Measurements from ENCODE around the gene PTPRG. TPM values are rescaled to one million over a fixed set of nuclear protein-coding genes. Genes with fewer than 3 reads are reported as not detected.
A peak's percentile ranks its signal among the peaks of the same experiment; 100 is the strongest.

The PTPRG gene
- total RNA-seq, 1 donor from 2014 or later, result 11.1 TPM

DNA sequence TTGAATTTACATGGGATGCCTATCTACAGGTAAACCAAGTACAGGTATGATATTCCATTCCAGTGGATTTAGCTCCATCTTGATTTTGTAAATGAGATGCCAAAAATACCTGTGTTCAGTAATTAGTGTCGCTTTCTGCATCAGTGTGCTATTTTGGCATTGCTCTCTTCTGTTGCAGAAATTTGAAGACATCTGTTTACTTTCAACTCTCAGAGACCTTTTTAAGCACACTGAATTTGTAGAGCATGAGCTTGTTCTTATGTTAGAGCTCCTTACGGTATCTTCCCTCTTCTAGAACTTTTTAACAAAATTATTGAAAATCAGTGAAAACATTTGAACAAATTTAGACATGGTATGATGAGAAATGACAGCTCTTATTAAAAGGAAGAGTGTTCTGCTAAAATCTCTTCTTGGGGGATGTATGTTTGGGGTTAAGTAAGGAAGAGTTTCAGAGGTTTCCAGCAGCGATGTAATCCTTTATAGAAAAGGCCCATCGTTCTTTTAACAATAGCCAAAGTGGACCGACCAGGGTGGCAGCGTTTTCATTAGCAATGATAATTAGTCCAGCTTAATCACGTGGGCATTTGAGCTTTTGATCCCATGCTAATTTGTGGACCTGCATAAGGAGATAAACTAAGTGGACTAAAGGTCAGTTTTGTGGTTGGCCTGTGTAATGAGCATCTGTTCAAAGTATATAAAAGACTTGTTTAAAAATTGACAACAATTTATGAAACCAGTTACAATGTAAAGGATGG lies 385.4 kb downstream of the PTPRG start:
- FAIRE-seq, result no peak
- TF ChIP-seq, protein P1, sequence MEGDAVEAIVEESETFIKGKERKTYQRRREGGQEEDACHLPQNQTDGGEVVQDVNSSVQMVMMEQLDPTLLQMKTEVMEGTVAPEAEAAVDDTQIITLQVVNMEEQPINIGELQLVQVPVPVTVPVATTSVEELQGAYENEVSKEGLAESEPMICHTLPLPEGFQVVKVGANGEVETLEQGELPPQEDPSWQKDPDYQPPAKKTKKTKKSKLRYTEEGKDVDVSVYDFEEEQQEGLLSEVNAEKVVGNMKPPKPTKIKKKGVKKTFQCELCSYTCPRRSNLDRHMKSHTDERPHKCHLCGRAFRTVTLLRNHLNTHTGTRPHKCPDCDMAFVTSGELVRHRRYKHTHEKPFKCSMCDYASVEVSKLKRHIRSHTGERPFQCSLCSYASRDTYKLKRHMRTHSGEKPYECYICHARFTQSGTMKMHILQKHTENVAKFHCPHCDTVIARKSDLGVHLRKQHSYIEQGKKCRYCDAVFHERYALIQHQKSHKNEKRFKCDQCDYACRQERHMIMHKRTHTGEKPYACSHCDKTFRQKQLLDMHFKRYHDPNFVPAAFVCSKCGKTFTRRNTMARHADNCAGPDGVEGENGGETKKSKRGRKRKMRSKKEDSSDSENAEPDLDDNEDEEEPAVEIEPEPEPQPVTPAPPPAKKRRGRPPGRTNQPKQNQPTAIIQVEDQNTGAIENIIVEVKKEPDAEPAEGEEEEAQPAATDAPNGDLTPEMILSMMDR (IDR thresholded peaks at IDR 0.05; ENCODE audit: insufficient read depth, low read length, severe bottlenecking), result no peak
- H3K36me3 ChIP-seq (ENCODE audit: control insufficient read depth, insufficient read depth, low read length), result no peaks in the 10 kb centered on the region

DNA sequence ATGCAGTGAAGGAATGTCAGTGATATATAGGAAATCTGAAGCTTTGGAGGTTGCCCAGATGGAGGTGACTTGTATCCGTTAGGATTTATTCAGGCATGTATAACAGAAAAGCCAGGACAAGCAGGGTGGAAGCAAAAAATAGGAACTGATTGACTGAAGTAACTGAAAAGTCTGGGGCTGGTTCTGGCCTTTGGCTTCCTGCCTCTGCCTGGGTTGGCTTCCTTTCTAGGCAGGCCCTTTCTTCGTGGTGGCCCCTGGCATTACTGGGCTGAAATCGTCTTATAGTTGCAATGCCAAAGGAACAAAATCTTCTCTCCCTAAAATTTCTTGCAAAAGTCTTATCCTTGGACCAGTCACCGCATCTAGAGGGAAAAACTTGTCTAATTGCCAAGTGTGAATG lies 386.1 kb downstream of the PTPRG start:
- DNase-seq (ENCODE audit: low read depth), result no peak
- TF ChIP-seq, protein P1 (IDR thresholded peaks at IDR 0.05; ENCODE audit: insufficient read depth, low read length, severe bottlenecking), result no peak
- Histone ChIP-seq H3K36me3 (ENCODE audit: control insufficient read depth, insufficient read depth, low read length) (no peaks in the 10 kb centered on the region), H3K4me3 (ENCODE audit: low read depth, low read length) (no peak overlapping the region), H3K27me3 (ENCODE audit: control insufficient read depth, insufficient read depth, low read length) (no peaks in the 10 kb centered on the region)
- FAIRE-seq, result no peak

More for the DNA sequence above, 385.4 kb downstream of the PTPRG start:
- Histone ChIP-seq H3K27me3 (ENCODE audit: control insufficient read depth, insufficient read depth, low read length) (no peaks in the 10 kb centered on the region), H3K4me3 (ENCODE audit: low read depth, low read length) (no peak overlapping the region)
- DNase-seq (ENCODE audit: low read depth), result no peak

DNA sequence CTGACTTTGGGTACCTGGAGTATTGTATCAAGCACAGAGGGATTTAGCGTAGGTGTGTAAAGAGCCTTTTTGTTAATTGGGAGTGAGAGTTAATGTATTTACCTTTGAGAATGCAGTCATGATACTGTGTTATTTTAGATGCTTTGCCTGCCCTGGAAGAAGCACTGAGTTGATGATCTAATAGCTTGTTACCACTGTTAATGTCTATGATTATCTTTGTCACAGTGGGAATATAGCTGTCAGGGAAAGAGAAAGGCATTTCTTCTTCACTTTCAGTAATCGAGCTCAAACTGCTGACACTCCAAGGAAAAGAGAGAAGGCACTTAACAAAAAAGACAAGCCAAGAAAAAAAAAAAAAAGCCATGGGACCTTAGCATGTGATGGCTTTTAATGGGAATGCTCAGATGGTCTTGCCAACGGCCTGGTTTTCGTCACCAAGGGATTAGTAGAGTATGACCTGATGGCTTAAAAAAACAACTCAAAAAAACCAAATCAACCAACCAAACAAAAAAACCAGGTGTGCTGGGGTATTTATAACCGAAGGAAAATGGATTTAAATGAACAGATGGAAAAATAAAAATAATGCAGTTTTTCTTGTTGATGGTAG lies 387.4 kb downstream of the PTPRG start:
- H3K27me3 ChIP-seq (ENCODE audit: control insufficient read depth, insufficient read depth, low read length), result no peaks in the 10 kb centered on the region
- TF ChIP-seq, protein P1 (IDR thresholded peaks at IDR 0.05; ENCODE audit: insufficient read depth, low read length, severe bottlenecking), result no peak
- FAIRE-seq (peak; percentile 58), DNase-seq (ENCODE audit: low read depth) (no peak)
- no peaks in the 10 kb centered on the region for H3K36me3 ChIP-seq (ENCODE audit: control insufficient read depth, insufficient read depth, low read length)
- H3K4me3 ChIP-seq (ENCODE audit: low read depth, low read length), result no peak overlapping the region

DNA sequence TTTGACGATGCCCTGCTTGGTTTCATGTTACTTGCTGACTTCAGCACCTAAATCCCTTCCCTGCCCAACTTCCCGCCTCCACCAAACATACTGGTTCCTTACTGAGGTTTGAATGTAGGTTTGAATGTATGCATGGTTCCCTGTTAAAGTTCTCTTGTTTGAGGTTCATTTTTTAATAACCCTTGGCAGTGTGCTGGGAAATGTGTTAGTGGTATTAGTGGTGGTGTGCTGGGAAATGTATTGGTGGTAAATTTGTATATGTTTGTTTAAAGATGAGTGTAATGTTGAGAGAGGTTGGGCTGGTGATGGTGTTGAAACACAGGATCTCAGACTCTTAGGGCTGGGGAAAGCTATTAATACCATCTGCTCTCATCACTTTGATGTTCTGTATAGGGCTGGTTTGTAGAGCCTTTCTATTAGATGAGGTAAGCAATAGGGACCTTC lies 392.7 kb downstream of the PTPRG start:
- peak; percentile 34 for DNase-seq (ENCODE audit: low read depth)
- no peaks in the 10 kb centered on the region for H3K36me3 ChIP-seq (ENCODE audit: control insufficient read depth, insufficient read depth, low read length)
- no peak for FAIRE-seq
- H3K4me3 ChIP-seq (ENCODE audit: low read depth, low read length), result no peak overlapping the region
- TF ChIP-seq, protein P1 (IDR thresholded peaks at IDR 0.05; ENCODE audit: insufficient read depth, low read length, severe bottlenecking), result no peak
- H3K27me3 ChIP-seq (ENCODE audit: control insufficient read depth, insufficient read depth, low read length), result no peaks in the 10 kb centered on the region

DNA sequence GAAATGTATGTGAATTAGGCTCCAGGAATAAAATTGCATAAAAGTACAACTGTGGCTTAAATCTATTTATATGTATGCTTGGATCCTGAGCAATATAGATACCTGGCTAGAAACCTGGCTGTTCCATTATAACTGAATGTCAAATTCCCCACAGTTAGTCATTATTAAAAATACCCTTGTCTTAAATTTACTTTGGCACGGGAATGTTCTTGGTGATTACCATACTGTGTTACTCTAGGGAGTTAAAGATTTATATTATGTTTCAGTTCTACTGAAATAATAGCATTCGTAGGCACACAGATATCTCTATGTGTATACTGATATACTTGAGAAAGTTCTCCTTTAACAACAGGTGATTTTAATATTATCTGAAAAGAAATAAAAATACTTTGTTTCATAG lies 394.1 kb downstream of the PTPRG start:
- no peak overlapping the region for H3K4me3 ChIP-seq (ENCODE audit: low read depth, low read length)
- no peaks in the 10 kb centered on the region for H3K36me3 ChIP-seq (ENCODE audit: control insufficient read depth, insufficient read depth, low read length)
- TF ChIP-seq, protein P1 (IDR thresholded peaks at IDR 0.05; ENCODE audit: insufficient read depth, low read length, severe bottlenecking), result no peak
- H3K27me3 ChIP-seq (ENCODE audit: control insufficient read depth, insufficient read depth, low read length), result no peaks in the 10 kb centered on the region
- DNase-seq (ENCODE audit: low read depth) (peak; percentile 32), FAIRE-seq (no peak)
